Sigmoid colon (tissue), 7 donors: ENCODE data around the gene LAMA3. TPM values are rescaled to one million over a fixed set of nuclear protein-coding genes. Genes with fewer than 3 reads are reported as not detected.
A peak's percentile ranks its signal among the peaks of the same experiment; 100 is the strongest.

Experiments
- DNase-seq: peaks from one replicate; pipeline ENCODE4 v3.0.0-alpha.2; 2019
- H3K27ac ChIP-seq, 4 donors: fragments of 200-600 bp; sonication (generic); one replicate each; pipeline ENCODE4 v1.5.1; 2016 to 2019; ENCODE audit warnings: mild to moderate bottlenecking in 1 of 4
- H3K27me3 ChIP-seq, 3 donors: fragments of 200-600 bp; sonication (generic); one replicate each; pipeline ENCODE4 v1.5.1; 2019; ENCODE audit warnings: mild to moderate bottlenecking in 1 of 3
- H3K36me3 ChIP-seq, 4 donors: fragments of 200-600 bp; sonication (generic); one replicate each; pipeline ENCODE4 v1.5.1; 2016 to 2019
- H3K4me1 ChIP-seq, 4 donors: fragments of 200-600 bp; sonication (generic); one replicate each; pipeline ENCODE4 v1.5.1; 2017 to 2019
- H3K4me3 ChIP-seq, 4 donors: fragments of 200-600 bp; sonication (generic); one replicate each; pipeline ENCODE4 v1.5.1; 2017 to 2019; ENCODE audit warnings: mild to moderate bottlenecking in 2 of 4, moderate library complexity in 1 of 4
- H3K9me3 ChIP-seq, 4 donors: fragments of 200-600 bp in 3 of 4; sonication (generic) in 3 of 4; one replicate each; pipeline versions ENCODE4 v1.5.1 to v1.6.1; 2013 to 2019
- EP300 ChIP-seq, 4 donors: sonication (generic); formaldehyde crosslinking; IDR thresholded peaks; one replicate each; pipeline ENCODE4 v1.6.1; 2017; ENCODE audit warnings: antibody characterized with exemption in 4 of 4
- POLR2A ChIP-seq, 2 donors: fragments of 450-650 bp; IDR thresholded peaks; one replicate each; pipeline ENCODE4 v1.6.1; 2016; ENCODE audit warnings: antibody characterized with exemption in 2 of 2, mild to moderate bottlenecking in 2 of 2, moderate library complexity in 2 of 2
- POLR2AphosphoS5 ChIP-seq, 4 donors: sonication (generic); formaldehyde crosslinking; IDR thresholded peaks; one replicate each; pipeline ENCODE4 v1.6.1; 2017; ENCODE audit warnings: antibody characterized with exemption in 4 of 4
- WGBS, 2 donors: extraction: QIAGEN DNeasy Blood & Tissue Kit; methylation state at CpG; one replicate each; pipeline ENCODE4 v1.1.7; 2013; 5-methylcytosine and 5-hydroxymethylcytosine counted together
- intact Hi-C: fragments of 100-400 bp; cut with DNase I; formaldehyde crosslinking; loops from one replicate; pipeline ENCODE4 v1.15.1; 2023
- polyA plus RNA-seq, 3 donors: library from polyadenylated mRNA; stranded (reverse); fragments of 200-250 nt; gene quantifications; one replicate each; pipeline ENCODE4 v1.2.3, GENCODE V29; 2013
- total RNA-seq, 4 donors: library from RNA; depleted of rRNA; stranded (reverse); fragments of >200 nt; gene quantifications; one replicate each; pipeline ENCODE4 v1.1.0, GENCODE V29; 2016
- TF ChIP-seq, protein P1 (sequence below), 4 experiments: fragments of 450-650 bp in 3 of 4; fragments of 200-600 bp in 1 of 4; IDR thresholded peaks; one replicate each; pipeline ENCODE4 v1.5.1; 2016 to 2019; ENCODE audit warnings: antibody characterized with exemption in 4 of 4, mild to moderate bottlenecking in 3 of 4, moderate library complexity in 2 of 4
- donor health status: healthy with polysubstance abuse.
- donor health status: Bipolar disorder and iron deficiency.
- donor health status: healthy.

The LAMA3 gene
- total and polyA plus RNA-seq, 7 donors: 6.0 to 19.9 (median 14.1) TPM

- H3K4me1 ChIP-seq: peaks cover 0 to 13% (median 8%) of the 10 kb centered on the region in 4 donors
- no peak overlapping the region for H3K4me3 ChIP-seq
- no peak overlapping the region for H3K27ac ChIP-seq
- intact Hi-C loops: no loop called here
- TF ChIP-seq POLR2A (IDR thresholded peaks at IDR 0.05) (no peak), EP300 (IDR thresholded peaks at IDR 0.05) (no peak), POLR2AphosphoS5 (IDR thresholded peaks at IDR 0.05) (no peak)
- TF ChIP-seq, protein P1, sequence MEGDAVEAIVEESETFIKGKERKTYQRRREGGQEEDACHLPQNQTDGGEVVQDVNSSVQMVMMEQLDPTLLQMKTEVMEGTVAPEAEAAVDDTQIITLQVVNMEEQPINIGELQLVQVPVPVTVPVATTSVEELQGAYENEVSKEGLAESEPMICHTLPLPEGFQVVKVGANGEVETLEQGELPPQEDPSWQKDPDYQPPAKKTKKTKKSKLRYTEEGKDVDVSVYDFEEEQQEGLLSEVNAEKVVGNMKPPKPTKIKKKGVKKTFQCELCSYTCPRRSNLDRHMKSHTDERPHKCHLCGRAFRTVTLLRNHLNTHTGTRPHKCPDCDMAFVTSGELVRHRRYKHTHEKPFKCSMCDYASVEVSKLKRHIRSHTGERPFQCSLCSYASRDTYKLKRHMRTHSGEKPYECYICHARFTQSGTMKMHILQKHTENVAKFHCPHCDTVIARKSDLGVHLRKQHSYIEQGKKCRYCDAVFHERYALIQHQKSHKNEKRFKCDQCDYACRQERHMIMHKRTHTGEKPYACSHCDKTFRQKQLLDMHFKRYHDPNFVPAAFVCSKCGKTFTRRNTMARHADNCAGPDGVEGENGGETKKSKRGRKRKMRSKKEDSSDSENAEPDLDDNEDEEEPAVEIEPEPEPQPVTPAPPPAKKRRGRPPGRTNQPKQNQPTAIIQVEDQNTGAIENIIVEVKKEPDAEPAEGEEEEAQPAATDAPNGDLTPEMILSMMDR (IDR thresholded peaks at IDR 0.05): no peak
- H3K27me3 ChIP-seq: peaks cover 0 to 38% (median 15%) of the 10 kb centered on the region in 3 donors
- no peaks in the 10 kb centered on the region for H3K36me3 ChIP-seq
- 91% methylated on average over 5 of the region's 5 CpGs for WGBS, 2 donors
- no peak for DNase-seq
- no peaks in the 10 kb centered on the region for H3K9me3 ChIP-seq
Observed at GRCh38 chr18:23658285-23658684, 31.0 kb upstream of the LAMA3 start.

GRCh38 chr18:23661735-23662308 lies 27.4 kb upstream of the LAMA3 start:
- DNase-seq: no peak
- Histone ChIP-seq H3K36me3 (no peaks in the 10 kb centered on the region), H3K27me3 (peaks cover 0 to 54% (median 20%) of the 10 kb centered on the region in 3 donors), H3K9me3 (no peaks in the 10 kb centered on the region), H3K4me1 (peaks cover 0 to 15% (median 9%) of the 10 kb centered on the region in 4 donors), H3K4me3 (peak overlapping the region; percentile 38 to 63 (median 52)), H3K27ac (no peak overlapping the region)
- WGBS, 2 donors: 42 to 48% methylated on average over 9 of the region's 9 CpGs
- intact Hi-C loops: no loop called here
- no peak for TF ChIP-seq EP300 (IDR thresholded peaks at IDR 0.05)
- no peak for TF ChIP-seq POLR2AphosphoS5 (IDR thresholded peaks at IDR 0.05)
- TF ChIP-seq, protein P1 (IDR thresholded peaks at IDR 0.05): no peak
- no peak for TF ChIP-seq POLR2A (IDR thresholded peaks at IDR 0.05)

DNA sequence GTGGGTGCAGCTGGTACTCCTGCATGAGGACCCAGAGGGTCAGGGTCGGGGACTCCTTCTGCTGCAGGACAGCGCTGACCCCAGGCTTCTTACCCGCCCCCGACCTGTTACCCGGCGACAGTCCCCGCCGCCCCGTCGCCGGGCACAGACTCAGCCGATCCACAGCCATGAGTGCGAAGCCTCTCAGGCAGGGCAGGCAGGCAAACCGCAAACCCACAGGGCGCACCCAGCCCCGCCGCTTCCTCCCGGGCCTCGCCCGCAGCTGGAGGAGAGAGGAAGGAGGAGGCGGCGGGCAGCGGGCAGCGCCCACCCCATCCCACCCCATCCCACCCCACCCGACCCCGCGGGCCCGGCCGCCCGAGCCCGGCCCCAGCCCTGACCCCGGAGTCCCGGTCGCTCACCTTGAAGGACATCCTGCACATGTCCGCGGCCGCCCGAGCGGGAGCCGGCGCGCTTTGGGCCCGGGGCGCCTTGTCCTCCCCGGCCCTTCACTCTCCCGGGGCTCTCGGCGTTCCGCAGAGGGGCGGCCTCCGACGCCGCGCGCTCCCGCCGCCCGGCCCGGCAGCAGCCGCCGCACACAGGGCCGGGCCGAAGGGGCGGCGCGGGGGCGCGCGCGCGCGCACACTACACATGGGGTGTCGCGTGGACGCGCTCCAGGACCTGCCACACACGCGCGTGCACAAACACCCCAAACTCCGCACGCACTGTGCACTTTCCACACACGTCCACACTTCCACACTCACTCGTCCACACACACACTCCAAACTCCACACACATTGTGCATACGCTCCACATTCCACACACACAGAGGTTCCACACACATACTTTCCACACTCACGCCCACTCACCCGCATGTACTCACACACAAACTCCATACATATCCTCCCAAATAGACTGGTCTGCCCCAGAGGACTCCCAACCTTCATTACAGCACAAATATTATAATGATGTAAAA lies 26.7 kb upstream of the LAMA3 start, which contains the start of gene ANKRD29:
Gene ANKRD29 (minus strand): TSS at position 603 of the 955 bp plus-strand sequence. CDS start 181 bp downstream, at position 422.
- intact Hi-C loops: no loop called here
- Histone ChIP-seq H3K27me3 (peaks cover 0 to 54% (median 20%) of the 10 kb centered on the region in 3 donors), H3K27ac (peak within 1 kb of the TSS in 3 of 4 donors; percentile 27 to 50 (median 34)), H3K9me3 (no peaks in the 10 kb centered on the region), H3K36me3 (no peaks in the 10 kb centered on the region), H3K4me1 (peaks cover 0 to 15% (median 9%) of the 10 kb centered on the region in 4 donors), H3K4me3 (peak within 1 kb of the TSS; percentile 38 to 63 (median 52))
- peak; percentile 63 for DNase-seq
- TF ChIP-seq, protein P1 (IDR thresholded peaks at IDR 0.05): no peak
- TF ChIP-seq POLR2AphosphoS5 (IDR thresholded peaks at IDR 0.05) (no peak), EP300 (IDR thresholded peaks at IDR 0.05) (no peak), POLR2A (IDR thresholded peaks at IDR 0.05) (no peak)
- 1 to 2% methylated on average over 86 of the region's 86 CpGs for WGBS, 2 donors

GRCh38 chr18:23664674-23665073 lies 24.6 kb upstream of the LAMA3 start:
- no peaks in the 10 kb centered on the region for H3K9me3 ChIP-seq
- H3K4me1 ChIP-seq: peaks cover 0 to 15% (median 9%) of the 10 kb centered on the region in 4 donors
- intact Hi-C loops: no loop called here
- no peak for TF ChIP-seq EP300 (IDR thresholded peaks at IDR 0.05)
- TF ChIP-seq POLR2A (IDR thresholded peaks at IDR 0.05): no peak
- no peak for TF ChIP-seq POLR2AphosphoS5 (IDR thresholded peaks at IDR 0.05)
- TF ChIP-seq, protein P1 (IDR thresholded peaks at IDR 0.05): no peak
- no peaks in the 10 kb centered on the region for H3K36me3 ChIP-seq
- H3K27me3 ChIP-seq: peaks cover 0 to 54% (median 20%) of the 10 kb centered on the region in 3 donors
- no peak for DNase-seq
- H3K4me3 ChIP-seq: no peak overlapping the region
- 58 to 62% methylated on average over 6 of the region's 6 CpGs for WGBS, 2 donors
- H3K27ac ChIP-seq: no peak overlapping the region
